Stomach smooth muscle (tissue), 2 donors: ENCODE data around the gene CFAP97.
A peak's percentile ranks its signal among the peaks of the same experiment; 100 is the strongest.

Source experiments
- H3K27ac ChIP-seq: one replicate; pipeline ENCODE4 v1.7.0; 2013; ENCODE audit warnings: mild to moderate bottlenecking, low read length, inconsistent platforms
- H3K27me3 ChIP-seq, 2 donors: one replicate each; pipeline ENCODE4 v1.7.0; 2013; ENCODE audit warnings: low read length in 2 of 2; ENCODE audit not compliant: insufficient read depth in 2 of 2, control insufficient read depth in 1 of 2
- H3K36me3 ChIP-seq, 2 donors: one replicate each; pipeline ENCODE4 v1.7.0; 2013; ENCODE audit warnings: low read length in 2 of 2; ENCODE audit not compliant: control insufficient read depth in 2 of 2, insufficient read depth in 2 of 2
- H3K4me1 ChIP-seq: one replicate; pipeline ENCODE4 v1.7.0; 2013; ENCODE audit warnings: low read length; ENCODE audit not compliant: control insufficient read depth, insufficient read depth
- H3K4me3 ChIP-seq, 2 donors: one replicate each; pipeline ENCODE4 v1.7.0; 2013; ENCODE audit warnings: low read length in 2 of 2
- H3K9ac ChIP-seq, 2 donors: one replicate each; pipeline ENCODE4 v1.7.0; 2013; ENCODE audit warnings: low read length in 2 of 2, mild to moderate bottlenecking in 1 of 2
- H3K9me3 ChIP-seq, 2 donors: one replicate each; pipeline ENCODE4 v1.7.0; 2013; ENCODE audit warnings: low read length in 2 of 2; ENCODE audit not compliant: control insufficient read depth in 2 of 2
- donor health status: healthy.
- donor health status: Pancreatic carcinoma.

CFAP97 gene

GRCh38 chr4:185171373-185172071, 32.3 kb downstream of the CFAP97 start:
- Histone ChIP-seq H3K9me3 (no peaks in the 10 kb centered on the region), H3K27ac (no peak overlapping the region), H3K27me3 (no peaks in the 10 kb centered on the region), H3K4me1 (no peaks in the 10 kb centered on the region), H3K36me3 (peaks cover 10 to 11% of the 10 kb centered on the region in 2 donors), H3K4me3 (no peak overlapping the region), H3K9ac (no peak overlapping the region)

- no peaks in the 10 kb centered on the region for H3K9me3 ChIP-seq
- no peak overlapping the region for H3K27ac ChIP-seq
- H3K9ac ChIP-seq, result no peak overlapping the region
- H3K36me3 ChIP-seq, result peaks cover 8 to 14% of the 10 kb centered on the region in 2 donors
- no peaks in the 10 kb centered on the region for H3K27me3 ChIP-seq
- H3K4me3 ChIP-seq, result no peak overlapping the region
- no peaks in the 10 kb centered on the region for H3K4me1 ChIP-seq
Measured at GRCh38 chr4:185167234-185167633, 36.6 kb downstream of the CFAP97 start.

GRCh38 chr4:185165605-185166063, 38.2 kb downstream of the CFAP97 start:
- H3K9ac ChIP-seq, result peak overlapping the region in 1 of 2 donors; percentile 14
- H3K27ac ChIP-seq, result no peak overlapping the region
- H3K36me3 ChIP-seq, result peaks cover 8 to 18% of the 10 kb centered on the region in 2 donors
- no peaks in the 10 kb centered on the region for H3K9me3 ChIP-seq
- H3K27me3 ChIP-seq, result no peaks in the 10 kb centered on the region
- no peaks in the 10 kb centered on the region for H3K4me1 ChIP-seq
- H3K4me3 ChIP-seq, result no peak overlapping the region

- H3K9ac ChIP-seq, result no peak overlapping the region
- H3K4me1 ChIP-seq, result peaks cover 6% of the 10 kb centered on the region
- H3K27me3 ChIP-seq, result no peaks in the 10 kb centered on the region
- no peak overlapping the region for H3K4me3 ChIP-seq
- no peaks in the 10 kb centered on the region for H3K9me3 ChIP-seq
- peaks cover 7 to 24% of the 10 kb centered on the region in 2 donors for H3K36me3 ChIP-seq
- H3K27ac ChIP-seq, result no peak overlapping the region
Measured at GRCh38 chr4:185151296-185151695, 52.5 kb downstream of the CFAP97 start.

GRCh38 chr4:185149392-185149791, 54.4 kb downstream of the CFAP97 start:
- Histone ChIP-seq H3K9ac (no peak overlapping the region), H3K9me3 (no peaks in the 10 kb centered on the region), H3K4me1 (peaks cover 23% of the 10 kb centered on the region), H3K4me3 (no peak overlapping the region), H3K36me3 (peaks cover 7 to 34% of the 10 kb centered on the region in 2 donors), H3K27ac (peak overlapping the region; percentile 24), H3K27me3 (no peaks in the 10 kb centered on the region)

GRCh38 chr4:185145572-185145971, 58.2 kb downstream of the CFAP97 start:
- no peaks in the 10 kb centered on the region for H3K9me3 ChIP-seq
- H3K36me3 ChIP-seq, result peaks cover 7 to 30% of the 10 kb centered on the region in 2 donors
- H3K4me1 ChIP-seq, result peaks cover 35% of the 10 kb centered on the region
- H3K27me3 ChIP-seq, result no peaks in the 10 kb centered on the region
- peak overlapping the region; percentile 69 to 96 for H3K9ac ChIP-seq
- H3K4me3 ChIP-seq, result peak overlapping the region; percentile 76 to 96
- peak overlapping the region; percentile 84 for H3K27ac ChIP-seq

GRCh38 chr4:185144601-185145240, 59.1 kb downstream of the CFAP97 start:
- Histone ChIP-seq H3K27ac (peak overlapping the region; percentile 84), H3K36me3 (peaks cover 7 to 27% of the 10 kb centered on the region in 2 donors), H3K27me3 (no peaks in the 10 kb centered on the region), H3K4me1 (peaks cover 35% of the 10 kb centered on the region), H3K9me3 (no peaks in the 10 kb centered on the region), H3K4me3 (peak overlapping the region; percentile 76 to 96), H3K9ac (peak overlapping the region; percentile 93 to 96)

GRCh38 chr4:185143601-185143969, 60.2 kb downstream of the CFAP97 start:
- H3K27me3 ChIP-seq, result no peaks in the 10 kb centered on the region
- H3K36me3 ChIP-seq, result peaks cover 4 to 21% of the 10 kb centered on the region in 2 donors
- peaks cover 33% of the 10 kb centered on the region for H3K4me1 ChIP-seq
- peak overlapping the region; percentile 84 for H3K27ac ChIP-seq
- H3K9me3 ChIP-seq, result no peaks in the 10 kb centered on the region
- peak overlapping the region; percentile 76 to 96 for H3K4me3 ChIP-seq
- peak overlapping the region; percentile 93 to 96 for H3K9ac ChIP-seq

- peak within 1 kb of the TSS; percentile 93 to 96 for H3K9ac ChIP-seq
- no peaks in the 10 kb centered on the region for H3K9me3 ChIP-seq
- peaks cover 33% of the 10 kb centered on the region for H3K4me1 ChIP-seq
- H3K4me3 ChIP-seq, result peak within 1 kb of the TSS; percentile 76 to 96
- peaks cover under 1 to 19% of the 10 kb centered on the region in 2 donors for H3K36me3 ChIP-seq
- H3K27ac ChIP-seq, result peak within 1 kb of the TSS; percentile 94
- no peaks in the 10 kb centered on the region for H3K27me3 ChIP-seq
Measured at GRCh38 chr4:185142912-185143600, 60.7 kb downstream of the CFAP97 start, which contains the start of gene SLC25A4. Gene SLC25A4, plus strand, starts transcription at chr4:185143266. Its CDS starts 107 bp downstream, at chr4:185143373.

GRCh38 chr4:185142564-185142911, 61.3 kb downstream of the CFAP97 start:
- Histone ChIP-seq H3K27me3 (no peaks in the 10 kb centered on the region), H3K36me3 (peaks cover 0 to 14% of the 10 kb centered on the region in 2 donors), H3K9me3 (no peaks in the 10 kb centered on the region), H3K9ac (peak overlapping the region; percentile 90), H3K4me1 (peaks cover 33% of the 10 kb centered on the region), H3K27ac (peak overlapping the region; percentile 94), H3K4me3 (peak overlapping the region; percentile 70 to 76)
